Hepatocyte (in vitro differentiated cells): ENCODE results near the gene CD2.

Experiments used
- EZH2phosphoT487 ChIP-seq: fragments of 200-600 bp; sonication (generic); IDR thresholded peaks from one replicate; pipeline ENCODE4 v1.6.1; 2018; ENCODE audit warnings: antibody characterized with exemption, mild to moderate bottlenecking, low read depth, moderate library complexity; ENCODE audit not compliant: unreplicated experiment, severe bottlenecking
- TF ChIP-seq, protein P1 (sequence below): fragments of 200-600 bp; sonication (generic); IDR thresholded peaks from 2 replicates; pipeline ENCODE4 v1.5.1; 2016; ENCODE audit warnings: antibody characterized with exemption, mild to moderate bottlenecking; ENCODE audit not compliant: poor library complexity

DNA sequence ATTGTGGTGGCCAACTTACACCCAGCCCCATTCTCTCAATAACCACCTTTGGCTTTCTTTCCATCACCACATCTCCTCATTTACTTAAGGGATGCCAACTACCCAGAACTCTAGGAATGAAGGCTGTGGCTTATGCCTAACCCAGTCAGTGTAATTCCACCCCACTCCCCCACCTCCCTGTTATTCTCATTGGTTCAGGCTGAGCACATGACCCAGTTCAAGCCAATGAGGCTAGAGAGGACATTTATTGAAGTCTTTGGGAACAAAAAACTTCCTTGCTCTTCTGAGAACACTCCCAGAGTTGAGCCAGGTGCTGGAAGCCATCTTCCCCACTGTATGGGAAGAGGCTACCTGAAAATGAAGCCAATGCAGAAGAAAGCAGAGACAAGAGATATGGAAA is 22.8 kb upstream of the CD2 start:
- TF ChIP-seq, protein P1, sequence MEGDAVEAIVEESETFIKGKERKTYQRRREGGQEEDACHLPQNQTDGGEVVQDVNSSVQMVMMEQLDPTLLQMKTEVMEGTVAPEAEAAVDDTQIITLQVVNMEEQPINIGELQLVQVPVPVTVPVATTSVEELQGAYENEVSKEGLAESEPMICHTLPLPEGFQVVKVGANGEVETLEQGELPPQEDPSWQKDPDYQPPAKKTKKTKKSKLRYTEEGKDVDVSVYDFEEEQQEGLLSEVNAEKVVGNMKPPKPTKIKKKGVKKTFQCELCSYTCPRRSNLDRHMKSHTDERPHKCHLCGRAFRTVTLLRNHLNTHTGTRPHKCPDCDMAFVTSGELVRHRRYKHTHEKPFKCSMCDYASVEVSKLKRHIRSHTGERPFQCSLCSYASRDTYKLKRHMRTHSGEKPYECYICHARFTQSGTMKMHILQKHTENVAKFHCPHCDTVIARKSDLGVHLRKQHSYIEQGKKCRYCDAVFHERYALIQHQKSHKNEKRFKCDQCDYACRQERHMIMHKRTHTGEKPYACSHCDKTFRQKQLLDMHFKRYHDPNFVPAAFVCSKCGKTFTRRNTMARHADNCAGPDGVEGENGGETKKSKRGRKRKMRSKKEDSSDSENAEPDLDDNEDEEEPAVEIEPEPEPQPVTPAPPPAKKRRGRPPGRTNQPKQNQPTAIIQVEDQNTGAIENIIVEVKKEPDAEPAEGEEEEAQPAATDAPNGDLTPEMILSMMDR = no peak
- TF ChIP-seq EZH2phosphoT487 = no peak
